H9 (cell line): ENCODE measurements around the gene CD86. TPM values are rescaled to one million over a fixed set of nuclear protein-coding genes. Genes with fewer than 3 reads are reported as not detected.

Experiments used
- DNase-seq: peaks from one replicate; pipeline ENCODE4 v3.0.0-alpha.2; 2017
- H2AFZ ChIP-seq: one replicate; pipeline ENCODE4 v1.6.1; 2013; ENCODE audit warnings: mild to moderate bottlenecking, low read length, control low read depth, moderate library complexity
- H2AK5ac ChIP-seq: 2 replicates; pipeline ENCODE4 v1.6.1; 2013; ENCODE audit warnings: low read length, control low read depth, mixed read lengths; ENCODE audit not compliant: insufficient read length
- H2BK120ac ChIP-seq: one replicate; pipeline ENCODE4 v1.6.1; 2013; ENCODE audit warnings: low read depth, mild to moderate bottlenecking, low read length, control low read depth, inconsistent platforms; ENCODE audit not compliant: poor library complexity, severe bottlenecking
- H2BK12ac ChIP-seq: 2 replicates; pipeline ENCODE4 v1.6.1; 2013; ENCODE audit warnings: low read length, control low read depth, mixed read lengths, low read depth; ENCODE audit not compliant: insufficient read length
- H2BK15ac ChIP-seq: 2 replicates; pipeline ENCODE4 v1.6.1; 2013; ENCODE audit warnings: low read depth, low read length, control low read depth
- H2BK20ac ChIP-seq: one replicate; pipeline ENCODE4 v1.6.1; 2013; ENCODE audit warnings: low read depth, mild to moderate bottlenecking, low read length, control low read depth, inconsistent platforms; ENCODE audit not compliant: poor library complexity, severe bottlenecking
- H2BK5ac ChIP-seq: 2 replicates; pipeline ENCODE4 v1.6.1; 2013; ENCODE audit warnings: low read length, control low read depth, mixed read lengths; ENCODE audit not compliant: insufficient read length
- H3K14ac ChIP-seq: 2 replicates; pipeline ENCODE4 v1.6.1; 2013; ENCODE audit warnings: low read length, control low read depth; ENCODE audit not compliant: insufficient read depth
- H3K18ac ChIP-seq: 2 replicates; pipeline ENCODE4 v1.6.1; 2013; ENCODE audit warnings: low read depth, mild to moderate bottlenecking, mixed read lengths, low read length, control low read depth; ENCODE audit not compliant: insufficient read length
- H3K23ac ChIP-seq: 2 replicates; pipeline ENCODE4 v1.6.1; 2013; ENCODE audit warnings: low read length, control low read depth, mixed read lengths, low read depth; ENCODE audit not compliant: insufficient read length
- H3K23me2 ChIP-seq: 2 replicates; pipeline ENCODE4 v1.6.1; 2013; ENCODE audit warnings: low read depth, mild to moderate bottlenecking, mixed read lengths, low read length, control low read depth; ENCODE audit not compliant: insufficient read length, poor library complexity, severe bottlenecking
- H3K27ac ChIP-seq: 2 replicates; pipeline ENCODE4 v1.5.1; 2013; ENCODE audit warnings: low read length, control low read depth, mixed read lengths, low read depth; ENCODE audit not compliant: insufficient read length
- H3K27me3 ChIP-seq: 2 replicates; pipeline ENCODE4 v1.6.1; 2013; ENCODE audit warnings: low read length, control low read depth, inconsistent platforms; ENCODE audit not compliant: insufficient read depth
- H3K4ac ChIP-seq: 2 replicates; pipeline ENCODE4 v1.6.1; 2013; ENCODE audit warnings: low read depth, mild to moderate bottlenecking, control low read depth, inconsistent platforms, low read length, moderate library complexity
- H3K4me1 ChIP-seq: 2 replicates; pipeline ENCODE4 v1.6.1; 2013; ENCODE audit warnings: low read length, control low read depth, inconsistent platforms; ENCODE audit not compliant: insufficient read depth
- H3K4me2 ChIP-seq: 2 replicates; pipeline ENCODE4 v1.6.1; 2013; ENCODE audit warnings: low read length, control low read depth, mixed read lengths; ENCODE audit not compliant: insufficient read length, insufficient read depth
- H3K56ac ChIP-seq: 2 replicates; pipeline ENCODE4 v1.6.1; 2013; ENCODE audit warnings: low read depth, mild to moderate bottlenecking, mixed read lengths, low read length, control low read depth; ENCODE audit not compliant: insufficient read length
- H3K79me1 ChIP-seq: 2 replicates; pipeline ENCODE4 v1.6.1; 2013; ENCODE audit warnings: low read depth, mild to moderate bottlenecking, moderate library complexity, low read length, control low read depth, inconsistent platforms; ENCODE audit not compliant: insufficient read depth, poor library complexity, severe bottlenecking
- H3K79me2 ChIP-seq: 2 replicates; pipeline ENCODE4 v1.6.1; 2013; ENCODE audit warnings: low read length, control low read depth, inconsistent platforms; ENCODE audit not compliant: insufficient read depth
- H3K9ac ChIP-seq: 2 replicates; pipeline ENCODE4 v1.6.1; 2013; ENCODE audit warnings: low read length, control low read depth, mixed read lengths; ENCODE audit not compliant: insufficient read length; ENCODE audit errors: extremely low read depth
- H3K9me3 ChIP-seq: one replicate; pipeline ENCODE4 v1.6.1; 2013; ENCODE audit warnings: low read depth, low read length, inconsistent platforms; ENCODE audit not compliant: control insufficient read depth
- H3T11ph ChIP-seq: one replicate; pipeline ENCODE4 v1.6.1; 2013; ENCODE audit warnings: mild to moderate bottlenecking, low read length, control low read depth, inconsistent platforms
- H4K20me1 ChIP-seq: one replicate; pipeline ENCODE4 v1.6.1; 2013; ENCODE audit not compliant: control insufficient read depth, insufficient read length, insufficient read depth
- H4K5ac ChIP-seq: 2 replicates; pipeline ENCODE4 v1.6.1; 2013; ENCODE audit warnings: low read depth, mild to moderate bottlenecking, mixed read lengths, low read length, control low read depth; ENCODE audit not compliant: insufficient read length
- H4K8ac ChIP-seq: replicated peaks from 2 replicates; pipeline ENCODE4 v1.6.1; 2013; ENCODE audit warnings: low read length, control low read depth, mixed read lengths, low read depth; ENCODE audit not compliant: insufficient read length
- H4K91ac ChIP-seq: 2 replicates; pipeline ENCODE4 v1.6.1; 2013; ENCODE audit warnings: low read depth, mild to moderate bottlenecking, moderate library complexity, mixed read lengths, low read length, control low read depth; ENCODE audit not compliant: insufficient read length
- H3K27ac Mint-ChIP-seq, 3 experiments: 2 replicates in 2 of 3; 3 replicates in 1 of 3; pipeline ENCODE4 v1.8.0; 2020 to 2021; ENCODE audit warnings: mixed read lengths in 3 of 3, mild to moderate bottlenecking in 1 of 3, moderate library complexity in 1 of 3
- H3K27me3 Mint-ChIP-seq: 2 replicates; pipeline ENCODE4 v1.8.0; 2021; ENCODE audit warnings: low read depth, mild to moderate bottlenecking, moderate library complexity, mixed read lengths
- H3K36me3 Mint-ChIP-seq, 3 experiments: 2 replicates in 2 of 3; 3 replicates in 1 of 3; pipeline ENCODE4 v1.8.0; 2020 to 2021; ENCODE audit warnings: low read depth in 3 of 3, mixed read lengths in 3 of 3; ENCODE audit not compliant: insufficient read depth in 1 of 3
- H3K4me1 Mint-ChIP-seq, 2 experiments: 2 replicates each; pipeline ENCODE4 v1.8.0; 2020; ENCODE audit warnings: mixed read lengths in 2 of 2
- H3K4me3 Mint-ChIP-seq, 2 experiments: 2 replicates in 1 of 2; 3 replicates in 1 of 2; pipeline ENCODE4 v1.8.0; 2020 to 2021; ENCODE audit warnings: mild to moderate bottlenecking in 2 of 2, mixed read lengths in 2 of 2, moderate library complexity in 1 of 2
- H3K9me3 Mint-ChIP-seq, 2 experiments: 2 replicates in 1 of 2; 3 replicates in 1 of 2; pipeline ENCODE4 v1.8.0; 2020; ENCODE audit warnings: mild to moderate bottlenecking in 2 of 2, mixed read lengths in 2 of 2, moderate library complexity in 1 of 2
- CTCF ChIP-seq: fragments of 200-600 bp; sonication (generic); conservative IDR thresholded peaks from 3 replicates; pipeline ENCODE4 v1.8.0; 2021; ENCODE audit warnings: antibody characterized with exemption, mild to moderate bottlenecking
- WGBS: extraction: QIAGEN DNeasy Blood & Tissue Kit; methylation state at CpG from one replicate; pipeline ENCODE4 v1.1.7; 2013; ENCODE audit warnings: missing lambda C conversion rate, low lambda C conversion rate, mixed read lengths; ENCODE audit not compliant: insufficient read length; ENCODE audit errors: extremely low coverage; 5-methylcytosine and 5-hydroxymethylcytosine counted together
- total RNA-seq: library from RNA; stranded (reverse); gene quantifications from 2 replicates; pipeline ENCODE4 v1.2.1, GENCODE V29; 2021

Gene CD86
- total RNA-seq, 1 experiment from 2014 or later, result not detected

- Histone ChIP-seq H4K8ac (no peak overlapping the region), H2BK20ac (no peak overlapping the region), H2AFZ (no peak overlapping the region), H3K14ac (no peak overlapping the region), H2BK120ac (no peak overlapping the region), H3K79me1 (no peaks in the 10 kb centered on the region), H3K4me1 (no peaks in the 10 kb centered on the region), H3K18ac (no peak overlapping the region), H3K9ac (no peak overlapping the region), H2BK12ac (no peak overlapping the region), H3K79me2 (no peaks in the 10 kb centered on the region), H4K91ac (no peak overlapping the region), H3K27ac (no peak overlapping the region), H2BK15ac (no peak overlapping the region), H2BK5ac (no peak overlapping the region), H2AK5ac (no peak overlapping the region), H4K5ac (no peak overlapping the region), H3K23ac (no peak overlapping the region), H3K4me2 (no peak overlapping the region), H3K23me2 (no peaks in the 10 kb centered on the region), H3K56ac (no peak overlapping the region), H3K27me3 (no peaks in the 10 kb centered on the region), H3T11ph (no peak overlapping the region), H3K9me3 (no peaks in the 10 kb centered on the region), H4K20me1 (no peaks in the 10 kb centered on the region), H3K4ac (no peak overlapping the region)
- Mint-ChIP-seq H3K36me3 (no peaks in the 10 kb centered on the region), H3K4me1 (no peaks in the 10 kb centered on the region), H3K9me3 (no peaks in the 10 kb centered on the region), H3K27ac (no peak overlapping the region; a peak in 1 of 7 replicates), H3K4me3 (no peak overlapping the region), H3K27me3 (no peaks in the 10 kb centered on the region; the same call in 1 of the 2 replicates)
- no CpG with 5 or more reads among the region's 4 CpGs for WGBS
- DNase-seq, result no peak
- TF ChIP-seq CTCF, result no peak
These were observed 36.6 kb downstream of the CD86 start for GRCh38 chr3:122091602-122092295.
